Right hindlimb (tissue), 1 donor: ENCODE data around the gene LSAMP.
A peak's percentile ranks its signal among the peaks of the same experiment; 100 is the strongest.
"Not testable (repeated sequence)": the region's sequence is repeated elsewhere in the genome, so short reads cannot be mapped to it uniquely, and the experiment has no call there.

Source experiments
- DNase-seq: peaks from one replicate; pipeline ENCODE4 v3.0.0-alpha.2; 2018

Gene LSAMP

GRCh38 chr3:116233711-116234357 lies 211.5 kb downstream of the LSAMP start:
- DNase-seq: no peak

GRCh38 chr3:116230431-116231020 lies 214.8 kb downstream of the LSAMP start:
- no peak for DNase-seq

- DNase-seq: no peak
Measured at GRCh38 chr3:116226266-116226665, 219.0 kb downstream of the LSAMP start.

GRCh38 chr3:116216761-116217160 lies 228.5 kb downstream of the LSAMP start:
- DNase-seq: no peak

- no peak for DNase-seq
Measured at GRCh38 chr3:116211901-116212300, 233.4 kb downstream of the LSAMP start.

- not testable (repeated sequence) for DNase-seq
Measured at GRCh38 chr3:116208830-116209229, 236.5 kb downstream of the LSAMP start.

- DNase-seq: no peak
Measured at GRCh38 chr3:116200956-116201690, 244.2 kb downstream of the LSAMP start.

GRCh38 chr3:116199063-116199462 lies 246.2 kb downstream of the LSAMP start:
- DNase-seq: no peak

GRCh38 chr3:116198087-116198486 lies 247.2 kb downstream of the LSAMP start:
- DNase-seq: no peak

GRCh38 chr3:116192464-116192863 lies 252.8 kb downstream of the LSAMP start:
- DNase-seq: no peak

GRCh38 chr3:116191409-116191808 lies 253.9 kb downstream of the LSAMP start:
- DNase-seq: no peak

GRCh38 chr3:116190095-116190494 lies 255.2 kb downstream of the LSAMP start:
- DNase-seq: no peak

GRCh38 chr3:116188231-116188785 lies 257.0 kb downstream of the LSAMP start:
- no peak for DNase-seq

- DNase-seq: no peak
Measured at GRCh38 chr3:116186049-116186448, 259.2 kb downstream of the LSAMP start.

GRCh38 chr3:116181159-116181558 lies 264.1 kb downstream of the LSAMP start:
- DNase-seq: no peak

GRCh38 chr3:116179091-116179490 lies 266.2 kb downstream of the LSAMP start:
- no peak for DNase-seq

GRCh38 chr3:116176974-116177555 lies 268.2 kb downstream of the LSAMP start:
- no peak for DNase-seq

GRCh38 chr3:116166121-116166520 lies 279.2 kb downstream of the LSAMP start:
- DNase-seq: no peak

- DNase-seq: no peak
Measured at GRCh38 chr3:116165641-116166040, 279.6 kb downstream of the LSAMP start.

- DNase-seq: no peak
Measured at GRCh38 chr3:116165135-116165534, 280.2 kb downstream of the LSAMP start.

GRCh38 chr3:116164039-116164438 lies 281.2 kb downstream of the LSAMP start:
- DNase-seq: no peak

- peak; percentile 22 for DNase-seq
Measured at GRCh38 chr3:116161575-116162525, 283.4 kb downstream of the LSAMP start.
